Panc1 (cell line): ENCODE results near the gene PTGES. TPM values are rescaled to one million over a fixed set of nuclear protein-coding genes. Genes with fewer than 3 reads are reported as not detected.

ENCODE experiments used
- ATAC-seq: fragments of 200-7000 bp; cut with Tn5 transposase; 2 replicates; pipeline ENCODE4 v1.9.1; 2020; ENCODE audit warnings: mild to moderate bottlenecking, moderate library complexity
- BruUV-seq: library from RNA; stranded (reverse); fragments of 400-500 nt; replicated peaks from 2 replicates; lab custom pipeline; 2021; lab: Mats Ljungman, UMichigan
- CTCF ChIA-PET: fragments of 300-600 bp; sonication (Branson Sonifier 250); formaldehyde crosslinking; loops from one replicate; lab custom pipeline; 2022; ENCODE audit warnings: antibody characterized with exemption; lab: Charles Lee
- POLR2A ChIA-PET: fragments of 300-600 bp; sonication (Branson Sonifier 250); formaldehyde crosslinking; loops from one replicate; lab custom pipeline; 2022; ENCODE audit warnings: antibody characterized with exemption; lab: Charles Lee
- DNase-seq: peaks from one replicate; pipeline ENCODE4 v3.0.0-alpha.2; 2010; ENCODE audit warnings: low read depth, low spot score
- H3K27ac ChIP-seq: 2 replicates; pipeline ENCODE4 v1.5.1; 2011; ENCODE audit warnings: mild to moderate bottlenecking, low read length, inconsistent platforms
- H3K27me3 ChIP-seq: fragments of 200-500 bp; sonication (Bioruptor generic); 2 replicates; pipeline ENCODE4 v1.6.0; 2014; ENCODE audit warnings: low read length, inconsistent platforms; ENCODE audit not compliant: control insufficient read depth, insufficient read depth
- H3K36me3 ChIP-seq: fragments of 200-500 bp; sonication (Bioruptor generic); 2 replicates; pipeline ENCODE4 v1.5.1; 2014; ENCODE audit warnings: inconsistent platforms, mild to moderate bottlenecking, low read length, moderate library complexity; ENCODE audit not compliant: control insufficient read depth, insufficient read depth
- H3K4me1 ChIP-seq: 2 replicates; pipeline ENCODE4 v1.5.1; 2011; ENCODE audit warnings: inconsistent platforms, mild to moderate bottlenecking, low read length, moderate library complexity; ENCODE audit not compliant: control insufficient read depth, insufficient read depth
- H3K4me3 ChIP-seq, 2 experiments: 2 replicates each; pipeline ENCODE4 v1.5.1; 2011 to 2012; ENCODE audit warnings: low read depth in 2 of 2, low read length in 2 of 2, mild to moderate bottlenecking in 2 of 2, inconsistent platforms in 1 of 2, moderate library complexity in 1 of 2
- H3K9me3 ChIP-seq: fragments of 200-500 bp; sonication (Bioruptor generic); 2 replicates; pipeline ENCODE4 v1.5.1; 2014; ENCODE audit warnings: low read depth, mild to moderate bottlenecking, inconsistent platforms, low read length, moderate library complexity; ENCODE audit not compliant: control insufficient read depth, insufficient read depth
- CTCF ChIP-seq: fragments of 450-650 bp; IDR thresholded peaks from 2 replicates; pipeline ENCODE4 v1.5.1; 2017; ENCODE audit warnings: mild to moderate bottlenecking
- POLR2AphosphoS5 ChIP-seq: IDR thresholded peaks from 2 replicates; pipeline ENCODE4 v1.6.1; 2012; ENCODE audit warnings: mild to moderate bottlenecking, low read depth, low read length, moderate library complexity
- REST ChIP-seq, 2 experiments: IDR thresholded peaks; 2 replicates each; pipeline ENCODE4 v1.6.1; 2011 to 2012; ENCODE audit warnings: low read depth in 2 of 2, control low read depth in 1 of 2, low read length in 1 of 2, mild to moderate bottlenecking in 1 of 2, moderate library complexity in 1 of 2; ENCODE audit not compliant: insufficient read depth in 1 of 2
- SIN3A ChIP-seq: IDR thresholded peaks from 2 replicates; pipeline ENCODE4 v1.6.1; 2012; ENCODE audit warnings: low read depth, mild to moderate bottlenecking, low read length, moderate library complexity, borderline replicate concordance; ENCODE audit not compliant: insufficient read depth
- TCF7L2 ChIP-seq: IDR thresholded peaks from 2 replicates; pipeline ENCODE4 v1.6.1; 2011; ENCODE audit warnings: mild to moderate bottlenecking, low read depth, low read length, inconsistent platforms
- in situ Hi-C: cut with HindIII; loops from 2 replicates; pipeline ENCODE4 v1.10.0; 2016; ENCODE audit warnings: low sequenced_read_pairs, low pct_unique_long_range_greater_than_20kb
- intact Hi-C: fragments of 100-400 bp; cut with micrococcal nuclease; formaldehyde crosslinking; loops from one replicate; pipeline ENCODE4 v1.10.0; 2022; ENCODE audit not compliant: unreplicated experiment
- total RNA-seq: library from RNA; stranded (reverse); gene quantifications from one replicate; pipeline ENCODE4 v1.2.1, GENCODE V29; 2021; ENCODE audit not compliant: unreplicated experiment

The PTGES gene
- total RNA-seq, 1 experiment from 2014 or later: 1.1 TPM

GRCh38 chr9:129718647-129719046 is 34.2 kb downstream of the PTGES start:
- BruUV-seq: no TSS peak
- intact Hi-C loops: loop anchor here (5.0 kb wide), 1 partner anchor 76 kb away; the partner anchor contains the start of gene ASB6
- Histone ChIP-seq H3K4me3 (no peak overlapping the region), H3K27me3 (no peaks in the 10 kb centered on the region), H3K27ac (no peak overlapping the region), H3K4me1 (no peaks in the 10 kb centered on the region), H3K36me3 (no peaks in the 10 kb centered on the region), H3K9me3 (no peaks in the 10 kb centered on the region)
- no peak for ATAC-seq
- no peak for TF ChIP-seq CTCF
- no peak for TF ChIP-seq TCF7L2
- no peak for TF ChIP-seq SIN3A
- no peak for TF ChIP-seq REST (IDR thresholded peaks at IDR 0.05; ENCODE audit: insufficient read depth in 1 of 2, low read depth in 2 of 2, low read length in 1 of 2)
- no peak for TF ChIP-seq POLR2AphosphoS5
- CTCF ChIA-PET: no interaction called here
- POLR2A ChIA-PET: no interaction called here
- DNase-seq: no peak
- in situ Hi-C loops: no loop called here

GRCh38 chr9:129717991-129718390 is 34.9 kb downstream of the PTGES start:
- DNase-seq: no peak
- POLR2A ChIA-PET: no interaction called here
- H3K9me3 ChIP-seq: no peaks in the 10 kb centered on the region
- no peak overlapping the region for H3K4me3 ChIP-seq
- CTCF ChIA-PET: no interaction called here
- TF ChIP-seq CTCF (no peak), POLR2AphosphoS5 (no peak), SIN3A (no peak), TCF7L2 (no peak), REST (IDR thresholded peaks at IDR 0.05; ENCODE audit: insufficient read depth in 1 of 2, low read depth in 2 of 2, low read length in 1 of 2) (no peak)
- intact Hi-C loops (loop anchor here (5.0 kb wide), 1 partner anchor 76 kb away; the partner anchor contains the start of gene ASB6), in situ Hi-C loops (no loop called here)
- no peaks in the 10 kb centered on the region for H3K4me1 ChIP-seq
- no peaks in the 10 kb centered on the region for H3K27me3 ChIP-seq
- no peak overlapping the region for H3K27ac ChIP-seq
- no peak for ATAC-seq
- H3K36me3 ChIP-seq: no peaks in the 10 kb centered on the region
- no TSS peak for BruUV-seq
